Left ventricle myocardium inferior (tissue), 1 donor: Measurements from ENCODE around the gene ARF1. TPM values are rescaled to one million over a fixed set of nuclear protein-coding genes. Genes with fewer than 3 reads are reported as not detected.

Experiments
- DNase-seq: peaks from one replicate; pipeline ENCODE4 v3.0.0-alpha.2; 2020
- H3K27ac ChIP-seq: fragments of 200-600 bp; replicated peaks from 2 replicates; pipeline ENCODE4 v1.8.0; 2021
- H3K27me3 ChIP-seq: fragments of 200-600 bp; 2 replicates; pipeline ENCODE4 v1.8.0; 2021; ENCODE audit warnings: low read depth
- H3K36me3 ChIP-seq: fragments of 200-600 bp; 2 replicates; pipeline ENCODE4 v1.8.0; 2021
- H3K4me1 ChIP-seq: fragments of 200-600 bp; 2 replicates; pipeline ENCODE4 v1.8.0; 2021
- H3K4me3 ChIP-seq: fragments of 200-600 bp; 2 replicates; pipeline ENCODE4 v1.8.0; 2021; ENCODE audit warnings: mild to moderate bottlenecking, moderate library complexity
- H3K9me3 ChIP-seq: fragments of 200-600 bp; replicated peaks from 2 replicates; pipeline ENCODE4 v1.8.0; 2021
- CTCF ChIP-seq: fragments of 200-600 bp; IDR thresholded peaks from 2 replicates; pipeline ENCODE4 v1.8.0; 2021; ENCODE audit warnings: antibody characterized with exemption, mild to moderate bottlenecking, borderline replicate concordance
- intact Hi-C: fragments of 100-400 bp; cut with micrococcal nuclease; formaldehyde crosslinking; loops from one replicate; pipeline ENCODE4 v1.11.0; 2022
- total RNA-seq: library from RNA; stranded (reverse); fragmentation: NEBNext Ultra II Directional; extraction: Animal tissue kit (Norgen Biotek cat#: 25700); gene quantifications from one replicate; pipeline ENCODE4 v1.2.1, GENCODE V29; 2021
- donor health status: DM: no; HTN: yes; CAD: no; lungs with severe emphysema.

ARF1 gene
- total RNA-seq, 1 donor from 2014 or later: 294 TPM

DNA sequence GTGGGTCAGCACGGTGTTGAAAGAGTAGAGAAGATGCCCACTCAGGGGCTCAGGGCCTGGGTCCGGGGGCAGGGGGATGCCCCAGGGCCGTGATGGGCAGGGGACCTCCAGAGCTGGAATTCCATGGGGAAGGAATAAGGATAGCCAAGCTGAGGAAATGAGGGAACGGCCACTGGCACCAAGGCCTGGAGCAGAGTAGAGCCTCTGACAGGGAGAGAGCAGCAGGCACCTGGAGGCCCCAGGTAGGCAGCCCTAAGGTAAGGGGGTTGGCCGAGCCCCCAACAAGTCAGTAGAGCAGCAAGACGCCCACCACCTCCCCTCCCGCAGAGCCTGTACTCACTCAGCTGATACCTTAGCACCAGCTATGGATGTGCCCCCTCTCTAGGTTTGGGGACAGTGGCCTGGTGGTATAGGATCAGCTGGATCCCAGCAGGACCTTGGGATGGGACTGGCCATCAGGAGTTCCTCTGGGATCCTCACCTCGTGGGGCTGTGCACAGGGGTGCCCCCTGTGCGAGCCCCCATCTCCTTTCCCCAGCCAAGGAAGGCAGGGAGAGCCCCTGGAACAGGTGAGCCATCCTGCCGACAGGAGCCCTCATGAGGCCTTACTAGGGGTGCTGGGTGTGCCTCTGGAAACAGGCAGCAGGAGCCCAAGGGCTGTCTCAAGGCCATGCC, 21.0 kb upstream of the ARF1 start:
- no peak for TF ChIP-seq CTCF
- DNase-seq: no peak
- H3K27me3 ChIP-seq: peaks cover 99% of the 10 kb centered on the region

GRCh38 chr1:228062085-228062791, 20.3 kb upstream of the ARF1 start:
- Histone ChIP-seq H3K4me3 (no peak overlapping the region), H3K9me3 (no peaks in the 10 kb centered on the region), H3K36me3 (no peaks in the 10 kb centered on the region), H3K27me3 (peaks cover 100% of the 10 kb centered on the region), H3K27ac (no peak overlapping the region), H3K4me1 (peaks cover 21% of the 10 kb centered on the region)
- no peak for DNase-seq
- no peak for TF ChIP-seq CTCF
- intact Hi-C loops: no loop called here

More for the DNA sequence above, 21.0 kb upstream of the ARF1 start:
- intact Hi-C loops: no loop called here
- Histone ChIP-seq H3K9me3 (no peaks in the 10 kb centered on the region), H3K4me3 (no peak overlapping the region), H3K27ac (no peak overlapping the region), H3K36me3 (no peaks in the 10 kb centered on the region), H3K4me1 (peaks cover 21% of the 10 kb centered on the region)

DNA sequence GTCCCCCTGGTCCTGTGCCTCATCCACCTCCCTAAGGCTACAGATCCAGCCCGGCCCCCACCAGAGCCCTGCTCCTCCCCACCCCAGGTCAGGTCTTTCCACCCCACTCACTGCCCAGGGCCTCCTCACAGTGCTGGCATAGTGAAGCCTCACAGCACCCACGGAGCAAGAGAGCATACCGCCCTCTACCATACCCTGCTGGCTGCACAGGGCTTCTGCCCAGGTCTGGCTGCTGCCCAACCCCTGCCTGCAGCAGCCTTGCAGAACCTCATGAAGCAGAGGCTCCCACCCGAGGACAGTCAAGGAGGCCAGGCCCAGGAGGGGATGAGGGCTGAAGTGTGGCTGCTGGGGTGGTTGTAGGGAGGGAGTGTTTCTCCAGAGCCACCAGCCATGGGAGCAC, 19.7 kb upstream of the ARF1 start:
- H3K9me3 ChIP-seq: no peaks in the 10 kb centered on the region
- TF ChIP-seq CTCF: no peak
- no peak for DNase-seq
- peaks cover 97% of the 10 kb centered on the region for H3K27me3 ChIP-seq
- intact Hi-C loops: no loop called here
- peaks cover 21% of the 10 kb centered on the region for H3K4me1 ChIP-seq
- no peak overlapping the region for H3K27ac ChIP-seq
- H3K4me3 ChIP-seq: no peak overlapping the region
- no peaks in the 10 kb centered on the region for H3K36me3 ChIP-seq

DNA sequence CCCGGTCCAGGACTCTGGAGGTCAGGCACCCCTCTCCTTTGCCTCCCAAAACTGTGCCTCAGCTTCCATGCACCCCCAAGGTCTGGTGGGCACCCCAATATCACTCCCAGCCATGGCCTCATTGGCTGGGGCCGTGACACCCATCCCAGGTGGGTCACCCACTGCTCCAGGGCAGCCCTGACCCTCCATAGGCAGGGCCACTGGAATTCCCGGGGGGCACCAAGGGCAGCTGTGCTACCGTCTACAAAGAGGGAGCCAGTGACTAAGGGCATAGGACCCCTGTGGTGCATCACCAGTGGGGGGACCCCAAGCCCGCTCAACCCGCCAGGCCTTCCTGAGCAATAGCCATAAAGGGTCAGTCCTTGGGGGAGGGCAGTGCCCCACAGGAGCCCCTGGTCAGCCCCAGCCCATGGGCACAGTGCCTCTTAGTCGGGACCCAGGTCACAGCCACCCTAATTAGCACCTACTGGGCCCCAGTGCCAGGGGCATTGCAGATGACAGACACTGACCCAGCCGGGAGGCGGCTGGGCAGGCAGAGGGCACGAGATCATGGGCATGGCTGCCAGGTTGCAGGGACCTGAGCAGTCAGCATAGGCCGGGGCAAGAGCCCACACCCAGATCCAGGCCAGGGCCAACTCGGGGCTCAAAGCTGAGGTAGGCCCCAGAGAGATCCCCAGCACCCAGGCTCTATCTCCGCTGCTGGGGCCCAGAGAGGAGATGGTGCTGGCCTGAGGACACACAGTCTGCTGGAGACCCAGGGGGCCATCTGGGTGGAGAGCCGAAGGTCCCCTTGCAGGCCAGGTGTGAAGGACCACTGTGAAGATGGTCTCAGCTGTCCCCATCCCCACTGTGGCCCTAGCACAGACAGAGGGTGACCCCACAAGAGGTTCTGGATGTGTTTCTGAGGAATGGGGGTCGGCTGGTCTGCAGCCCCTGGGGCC, 19.0 kb upstream of the ARF1 start:
- H3K27ac ChIP-seq: no peak overlapping the region
- no peaks in the 10 kb centered on the region for H3K9me3 ChIP-seq
- intact Hi-C loops: no loop called here
- peaks cover 92% of the 10 kb centered on the region for H3K27me3 ChIP-seq
- H3K4me1 ChIP-seq: peaks cover 21% of the 10 kb centered on the region
- H3K4me3 ChIP-seq: no peak overlapping the region
- H3K36me3 ChIP-seq: no peaks in the 10 kb centered on the region
- TF ChIP-seq CTCF: no peak
- DNase-seq: no peak

GRCh38 chr1:228064296-228064695, 18.2 kb upstream of the ARF1 start:
- peaks cover 18% of the 10 kb centered on the region for H3K4me1 ChIP-seq
- no peaks in the 10 kb centered on the region for H3K36me3 ChIP-seq
- no peaks in the 10 kb centered on the region for H3K9me3 ChIP-seq
- peaks cover 90% of the 10 kb centered on the region for H3K27me3 ChIP-seq
- H3K4me3 ChIP-seq: no peak overlapping the region
- no peak for DNase-seq
- no peak for TF ChIP-seq CTCF
- H3K27ac ChIP-seq: no peak overlapping the region
- intact Hi-C loops: no loop called here
